Measurements from ENCODE around the gene NGEF.

The NGEF gene

DNA sequence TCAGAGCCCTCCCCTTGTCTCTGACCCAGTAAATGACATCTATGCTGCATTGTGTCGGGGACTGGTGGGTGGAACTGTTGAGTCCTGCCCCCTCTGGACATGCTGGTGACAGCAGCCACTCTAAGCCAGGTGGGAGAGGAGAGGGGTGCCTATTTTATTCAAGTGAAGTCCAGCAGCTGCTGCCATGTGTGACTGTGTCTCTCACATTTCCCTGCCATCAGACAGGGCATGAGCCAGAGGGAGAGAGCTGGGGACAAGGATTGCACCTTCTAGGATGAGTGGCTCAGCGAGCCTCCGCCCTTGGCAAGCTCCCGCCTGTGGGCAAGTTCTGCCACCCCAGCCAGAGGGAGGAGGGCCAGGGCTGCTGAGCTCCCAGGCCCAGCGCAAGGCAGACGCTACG, 13.7 kb downstream of the NGEF start:
- no peak for DNase-seq (ENCODE audit: low read depth, low spot score)

DNA sequence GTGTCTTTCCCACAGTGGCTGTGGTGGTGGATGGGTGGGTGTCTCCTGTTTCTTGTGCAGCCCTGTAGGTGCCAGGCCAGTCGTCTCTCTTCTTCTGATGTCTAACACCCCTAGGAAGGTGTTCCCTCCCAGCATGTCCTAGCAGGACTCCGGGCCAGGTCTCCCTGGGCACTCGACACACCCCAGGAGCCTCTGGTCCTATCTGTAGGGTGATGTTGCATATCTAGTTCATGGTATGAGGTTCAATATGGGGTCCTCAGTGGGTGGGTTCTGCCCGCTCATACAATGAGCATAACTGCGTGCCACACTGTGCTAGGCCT, 14.4 kb downstream of the NGEF start:
- no peak for DNase-seq (ENCODE audit: low read depth, low spot score)

DNA sequence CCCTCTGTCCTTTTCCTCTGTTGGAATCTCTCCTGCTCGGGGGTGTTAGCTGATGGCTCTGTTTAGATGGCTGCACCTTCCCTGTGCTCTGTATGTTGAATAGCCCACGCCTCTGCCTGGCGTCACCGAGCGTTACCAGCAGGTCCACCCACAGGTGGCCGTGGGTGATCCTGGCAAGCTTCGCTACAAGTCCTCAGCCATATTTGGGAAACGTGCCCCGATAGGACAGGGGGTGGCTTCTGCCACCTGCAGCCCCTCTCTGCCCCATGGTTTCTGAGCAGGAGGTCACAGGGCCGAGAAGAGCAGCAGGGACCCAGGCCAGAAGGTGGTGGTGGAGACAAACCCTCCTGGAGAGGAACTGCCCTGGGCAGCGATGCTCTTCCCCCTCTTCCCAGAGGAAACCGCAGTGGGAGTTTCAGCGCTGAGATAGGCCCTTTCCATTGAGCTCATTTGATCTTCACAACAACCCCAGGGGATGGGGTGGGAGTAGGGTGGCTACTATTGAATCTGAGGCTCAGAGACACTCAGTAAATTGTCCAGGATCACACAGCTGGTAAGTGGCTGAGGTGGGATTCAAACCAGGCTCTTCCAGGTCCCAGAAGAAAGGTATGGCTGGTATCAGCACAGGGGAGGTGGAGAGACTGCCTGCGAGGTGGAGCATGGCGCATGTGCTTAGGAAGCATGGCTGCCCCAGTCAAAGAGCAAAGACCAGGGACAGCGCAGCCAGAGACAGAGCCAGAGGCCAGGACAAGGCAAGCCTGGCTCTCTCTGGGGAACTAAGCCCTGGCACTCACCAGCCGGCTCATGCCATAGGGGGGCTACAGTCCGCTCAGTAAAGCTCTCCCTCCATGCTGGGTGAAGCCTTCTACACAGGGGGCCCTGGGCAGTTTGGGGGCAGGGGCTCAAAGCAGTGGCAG, 15.0 kb downstream of the NGEF start:
- DNase-seq (ENCODE audit: low read depth, low spot score), result no peak

DNA sequence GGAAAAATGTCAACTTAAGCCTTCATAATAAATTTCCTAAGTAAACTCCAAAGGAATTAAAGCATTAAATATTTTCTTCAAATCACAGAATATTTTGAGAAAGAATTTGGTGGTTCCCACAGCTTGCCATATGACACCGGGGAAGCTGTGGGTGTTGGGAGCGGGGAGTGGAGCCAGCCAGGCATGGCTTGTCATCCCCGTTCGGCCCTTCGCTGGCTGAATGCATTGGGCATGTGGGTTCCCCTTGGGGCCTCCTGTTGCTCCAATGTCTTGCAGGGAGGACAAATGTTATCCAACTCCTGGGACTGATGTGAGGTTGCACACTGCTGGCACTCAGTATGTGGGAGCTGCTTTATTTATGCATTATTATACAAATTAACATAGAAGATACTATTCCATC, 18.6 kb downstream of the NGEF start:
- no peak for DNase-seq (ENCODE audit: low read depth, low spot score)

DNA sequence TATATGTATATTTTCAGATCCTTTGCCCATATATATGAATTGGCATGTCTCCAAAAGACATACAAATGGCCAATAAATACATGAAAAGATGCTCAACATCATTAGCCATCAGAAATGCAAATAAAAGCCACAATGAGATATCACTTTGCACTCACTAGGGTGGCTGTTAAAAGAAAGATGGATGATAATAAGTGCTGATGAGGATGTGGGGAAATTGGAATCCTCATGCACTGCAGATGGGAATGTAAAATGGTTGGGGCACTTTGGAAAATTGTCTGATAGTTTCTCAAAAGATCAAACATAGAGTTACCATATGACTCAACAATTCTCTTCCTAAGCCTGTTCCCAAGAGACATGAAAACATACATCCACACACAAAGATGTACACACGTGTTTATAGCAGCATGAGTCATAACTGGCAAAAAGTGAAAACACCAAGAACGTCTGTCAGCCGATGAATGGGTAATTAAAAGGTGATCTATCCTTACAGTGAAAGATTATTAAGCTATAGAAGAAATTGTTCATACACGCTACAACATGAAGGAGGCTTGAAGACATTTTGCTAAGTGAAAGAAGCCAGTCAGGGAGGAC, 19.7 kb downstream of the NGEF start:
- DNase-seq (ENCODE audit: low read depth, low spot score), result no peak

DNA sequence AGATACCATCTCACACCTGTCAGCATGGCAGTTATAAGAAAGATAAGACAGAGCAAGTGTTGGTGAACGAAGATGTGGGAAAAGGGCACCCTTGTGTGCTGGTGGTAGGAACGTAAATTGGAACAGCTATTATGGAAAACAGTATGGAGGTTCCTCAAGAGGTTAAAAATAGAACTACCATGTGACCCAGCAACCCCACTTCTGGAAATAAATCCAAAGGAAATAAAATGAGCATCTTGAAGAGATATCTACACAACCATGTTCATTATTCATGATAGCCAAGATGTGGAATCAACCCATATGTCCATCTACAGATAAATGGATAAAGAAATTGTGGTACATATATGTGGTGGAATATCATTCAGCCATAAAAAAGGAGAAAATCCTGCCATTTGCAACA, 26.9 kb downstream of the NGEF start:
- no peak for DNase-seq (ENCODE audit: low read depth, low spot score)

DNA sequence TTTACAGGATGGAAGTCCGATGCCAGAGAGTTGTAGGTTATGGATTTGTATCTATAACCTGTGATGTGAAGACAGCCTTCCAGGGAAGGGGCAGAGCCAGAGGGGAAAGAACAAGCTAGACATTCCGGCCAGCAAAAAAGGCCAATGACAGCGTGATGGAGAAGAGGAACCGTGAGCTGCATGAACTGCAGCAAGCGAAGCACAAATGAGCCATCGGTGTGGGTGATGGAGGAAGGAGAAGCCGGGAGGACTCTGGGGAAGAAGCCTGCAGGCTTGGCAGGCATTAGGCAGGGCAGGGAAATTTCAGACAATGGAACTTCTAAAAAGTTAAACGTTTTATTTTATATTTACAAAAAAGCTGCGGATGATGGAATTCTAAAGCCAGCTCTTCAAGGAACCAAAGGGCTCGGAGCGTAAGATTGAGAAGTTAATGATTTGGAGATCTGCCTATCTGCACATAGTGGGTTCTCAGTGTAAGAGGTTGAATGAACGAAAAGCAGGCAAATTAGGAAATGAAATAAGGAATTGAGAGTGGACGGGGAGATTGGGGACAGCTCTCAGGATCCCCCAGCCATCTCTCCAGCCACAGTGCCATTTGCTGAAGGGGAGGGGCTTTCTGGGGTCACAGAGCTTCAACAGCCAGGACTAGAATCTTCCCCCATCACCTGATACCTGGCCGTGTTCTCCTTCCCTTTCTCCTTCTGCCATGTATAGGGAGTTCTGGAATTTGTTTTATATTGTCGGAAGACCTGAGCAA, 28.4 kb downstream of the NGEF start:
- no peak for DNase-seq (ENCODE audit: low read depth, low spot score)

DNA sequence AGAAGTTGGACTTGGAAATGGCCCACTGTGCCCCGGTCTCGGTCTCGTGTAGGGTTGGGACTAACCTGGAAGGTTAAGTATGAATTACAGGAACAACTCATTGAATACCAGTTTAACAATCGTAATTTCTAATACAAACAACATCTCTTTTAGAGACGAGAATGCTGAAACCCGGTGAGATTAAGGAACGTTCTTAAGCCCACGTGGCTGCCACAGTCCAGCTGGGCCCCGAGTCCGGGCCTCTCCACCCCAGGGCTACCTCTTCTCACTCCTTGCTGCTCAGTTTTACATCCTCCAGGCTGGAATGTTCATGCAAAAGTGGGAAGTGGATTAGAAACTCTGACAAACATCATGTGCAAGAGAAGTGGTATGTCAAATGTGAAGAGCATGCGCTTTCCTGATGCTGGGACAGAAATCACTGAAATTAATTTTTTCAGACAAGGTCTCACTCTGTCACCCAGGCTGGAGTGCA, 29.4 kb downstream of the NGEF start:
- DNase-seq (ENCODE audit: low read depth, low spot score), result no peak

DNA sequence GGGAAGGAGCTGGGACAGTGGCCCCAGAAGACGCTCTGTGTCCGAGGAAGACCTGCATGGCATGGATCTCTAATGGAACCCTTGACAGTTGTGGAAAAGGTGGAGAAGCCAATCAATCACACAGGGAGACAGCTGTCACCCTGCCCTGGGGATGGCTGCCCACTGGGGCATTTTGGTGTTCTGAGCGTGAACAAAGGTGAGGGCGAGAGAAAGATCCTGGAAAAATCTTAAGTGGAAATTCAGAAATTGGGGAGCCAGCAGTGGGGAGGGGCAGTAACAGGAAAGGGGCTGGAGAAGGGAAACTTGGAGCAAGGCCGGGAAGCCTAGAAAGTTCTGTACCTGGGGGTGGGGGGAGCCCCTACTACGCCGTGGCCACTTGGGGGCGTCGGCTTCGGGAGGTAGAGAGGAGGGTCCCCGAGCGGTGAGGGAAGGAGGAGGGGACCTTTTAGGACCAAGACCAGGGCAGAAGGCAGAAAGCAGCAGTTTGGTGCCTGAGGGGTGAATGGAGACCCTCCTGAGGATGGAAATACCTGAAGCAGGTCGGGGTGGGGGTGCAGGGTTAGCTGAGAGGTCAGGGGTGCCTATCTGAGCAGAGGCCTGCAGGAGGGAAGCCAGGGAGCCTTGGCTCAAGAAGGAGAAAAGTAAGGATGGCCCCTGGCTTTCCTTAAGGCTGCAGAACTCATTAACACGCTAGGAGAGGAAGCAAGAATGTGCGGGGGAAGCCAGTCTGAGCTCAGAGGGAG, 30.0 kb downstream of the NGEF start:
- DNase-seq (ENCODE audit: low read depth, low spot score), result no peak

DNA sequence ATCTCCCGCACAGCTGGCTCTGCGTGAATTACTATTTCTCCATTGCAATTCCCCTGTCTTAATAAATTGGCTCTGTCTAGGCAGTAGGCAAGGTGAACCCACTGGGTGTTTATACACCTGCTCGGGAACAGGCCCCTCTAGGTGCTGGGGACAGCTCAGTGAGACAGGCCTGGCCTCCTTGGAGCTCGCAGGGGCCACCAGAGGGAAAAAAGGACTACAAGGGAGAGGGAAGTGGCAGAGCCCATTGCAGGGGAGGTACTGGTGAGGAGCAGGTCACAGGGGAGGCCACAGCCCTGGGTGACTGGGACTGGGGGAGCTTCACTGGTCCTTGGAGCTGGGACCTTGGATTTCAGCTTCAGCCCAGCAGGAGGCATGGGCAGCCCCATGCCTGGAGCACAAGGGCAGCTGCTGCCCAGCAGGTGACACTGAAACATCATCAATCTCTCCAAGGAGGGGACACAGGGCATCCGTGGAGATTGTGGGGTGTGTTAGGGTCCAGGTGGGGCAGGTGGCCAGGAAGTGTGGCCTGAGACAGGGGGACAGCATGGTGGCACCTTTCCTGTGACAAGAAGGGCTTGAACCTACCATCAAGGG, 31.2 kb downstream of the NGEF start:
- no peak for DNase-seq (ENCODE audit: low read depth, low spot score)

DNA sequence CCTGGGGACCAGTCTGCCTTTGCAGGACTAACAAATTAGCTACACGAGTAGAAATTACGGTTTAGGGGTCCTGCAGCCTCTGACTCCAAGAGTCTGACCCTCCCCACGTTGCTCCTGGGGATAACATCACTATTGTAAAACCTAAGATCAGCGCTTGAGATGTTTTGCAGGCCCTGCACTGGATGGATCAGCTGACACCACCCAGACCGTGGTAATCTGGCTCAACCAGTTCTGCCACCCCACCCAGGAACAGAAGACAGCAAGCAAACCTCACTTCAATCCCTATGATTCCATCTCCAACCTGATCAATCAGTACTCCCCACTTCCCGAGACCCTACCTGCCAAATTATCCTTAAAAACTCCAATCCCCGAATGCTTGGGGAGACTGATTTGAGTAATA, 31.7 kb downstream of the NGEF start:
- DNase-seq (ENCODE audit: low read depth, low spot score), result no peak

DNA sequence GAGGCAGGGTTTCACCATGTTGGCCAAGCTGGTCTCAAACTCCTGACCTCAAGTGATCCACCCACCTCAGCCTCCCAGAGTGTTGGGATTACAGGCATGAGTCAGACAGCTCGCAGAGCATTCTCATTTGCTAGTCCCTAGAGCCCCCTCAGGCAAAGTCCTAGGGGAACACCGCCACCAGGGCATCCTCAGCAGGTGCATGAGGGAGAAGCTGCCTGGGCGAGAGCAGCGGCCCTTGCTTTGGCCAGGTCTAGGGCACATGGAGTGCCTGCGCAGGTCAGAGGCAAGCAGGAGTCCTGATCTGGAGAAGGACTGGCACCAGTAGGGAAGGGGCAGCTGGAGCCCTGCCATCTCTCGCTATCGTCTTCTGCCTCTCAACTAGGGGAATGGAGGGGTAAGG, 32.4 kb downstream of the NGEF start:
- DNase-seq (ENCODE audit: low read depth, low spot score), result no peak

DNA sequence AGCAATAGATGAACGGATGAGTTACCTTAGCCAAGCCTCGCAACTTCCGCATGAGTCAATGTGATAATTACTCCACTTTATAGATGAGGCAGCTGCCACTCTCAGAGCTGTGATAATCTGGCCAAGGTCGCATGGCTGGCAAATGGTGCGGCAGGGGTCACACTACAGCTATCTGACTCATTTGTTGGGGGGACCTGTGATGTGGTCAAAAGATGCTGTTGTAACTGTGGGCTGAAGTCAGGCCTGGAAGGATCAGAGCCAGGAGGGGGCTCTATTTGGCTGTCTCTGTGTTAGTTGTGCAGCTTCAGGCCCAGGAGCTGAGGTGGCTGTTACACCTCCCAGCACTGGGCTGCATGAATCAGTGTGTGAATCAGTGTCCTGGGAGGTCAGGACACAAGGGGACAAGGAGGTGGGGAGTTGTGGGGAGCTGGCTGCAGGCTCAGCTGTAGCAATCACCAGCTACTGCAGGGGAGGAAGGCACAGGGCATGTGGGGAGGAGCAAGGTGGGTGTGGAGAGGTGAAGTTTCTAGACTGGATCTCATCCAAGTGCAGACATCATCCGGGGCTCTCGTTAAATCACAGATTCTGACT, 33.1 kb downstream of the NGEF start:
- DNase-seq (ENCODE audit: low read depth, low spot score), result no peak

DNA sequence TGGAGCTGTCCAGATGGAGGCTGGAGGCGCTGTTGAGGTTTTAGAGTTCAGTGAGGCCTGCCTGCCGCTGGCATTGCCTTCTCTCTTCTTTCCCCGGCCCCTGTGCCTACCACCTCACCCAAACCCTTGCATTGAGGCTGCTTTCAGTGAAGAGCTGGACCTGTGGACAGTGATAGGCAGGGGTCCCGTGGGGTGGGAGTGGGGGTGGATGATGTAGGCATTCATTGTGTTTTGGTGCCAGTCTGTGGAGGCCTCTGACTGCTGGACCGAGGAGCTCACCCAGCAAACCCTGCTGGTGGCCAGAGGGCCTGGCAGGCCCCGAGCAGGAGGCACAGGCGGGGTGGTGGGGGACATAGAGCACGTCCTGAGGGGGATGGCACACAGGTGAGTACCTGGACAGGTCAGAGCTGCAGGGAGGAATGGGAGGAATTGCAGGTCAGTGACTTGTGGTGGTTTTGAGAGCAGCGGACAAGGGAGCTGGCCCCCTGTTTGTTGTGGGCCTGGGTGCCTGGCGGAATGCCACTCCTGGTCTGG, 35.6 kb downstream of the NGEF start:
- no peak for DNase-seq (ENCODE audit: low read depth, low spot score)

DNA sequence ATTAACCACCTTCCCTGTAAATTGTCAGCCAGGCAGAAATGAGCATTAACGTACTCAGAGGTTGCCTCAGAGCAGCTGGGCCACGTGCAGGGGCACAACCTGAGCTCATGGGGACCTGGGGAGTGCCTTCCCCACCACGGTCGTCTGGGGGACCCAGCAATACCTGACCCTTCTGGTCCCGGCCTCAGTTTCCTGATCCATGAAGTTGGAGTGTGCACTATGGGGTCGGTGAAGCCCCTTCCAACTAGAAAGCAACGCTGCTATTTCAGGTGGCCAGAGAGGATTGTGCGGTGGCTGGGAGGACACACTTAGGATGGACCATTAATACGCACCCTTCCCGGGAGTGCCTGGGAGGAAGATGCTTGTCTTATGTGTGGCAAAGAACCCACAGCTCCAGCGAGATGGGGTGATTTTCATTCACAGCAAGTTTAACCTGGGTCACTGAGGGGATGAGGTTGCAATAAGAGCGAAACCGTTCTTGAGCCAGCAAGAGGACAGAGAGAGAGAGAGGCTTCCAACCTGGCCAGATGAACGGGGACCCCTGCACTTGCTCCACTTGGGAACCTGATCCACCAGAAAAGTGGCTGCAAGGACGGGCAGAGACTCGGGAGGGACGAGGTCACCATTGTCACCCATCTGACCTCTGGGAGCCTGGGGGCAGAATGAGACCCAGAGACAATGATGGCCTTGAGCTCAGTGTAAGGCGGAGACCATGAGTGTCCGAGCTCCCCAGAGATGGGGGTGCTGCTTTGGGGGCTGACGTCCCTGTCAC, 36.2 kb downstream of the NGEF start:
- no peak for DNase-seq (ENCODE audit: low read depth, low spot score)

DNA sequence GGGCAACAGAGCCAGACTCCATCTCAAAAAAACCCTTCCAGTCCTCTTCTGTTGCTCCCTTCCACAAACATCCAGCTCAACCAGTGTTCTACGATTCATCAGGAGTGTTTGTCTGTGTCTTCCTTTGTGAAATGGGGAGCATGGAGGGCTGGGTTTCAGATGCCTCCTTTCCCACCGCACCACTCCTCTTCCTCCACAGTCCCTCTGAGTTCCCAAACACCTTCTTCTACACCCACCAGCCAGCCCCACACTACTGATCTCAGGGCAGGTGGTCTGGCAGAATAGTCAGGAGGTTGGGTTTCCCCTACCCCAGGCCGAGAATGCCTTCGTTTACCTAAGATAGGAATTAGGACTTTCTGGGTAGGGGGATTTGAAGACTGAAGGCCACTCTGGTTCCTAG, 36.9 kb downstream of the NGEF start:
- DNase-seq (ENCODE audit: low read depth, low spot score), result no peak

DNA sequence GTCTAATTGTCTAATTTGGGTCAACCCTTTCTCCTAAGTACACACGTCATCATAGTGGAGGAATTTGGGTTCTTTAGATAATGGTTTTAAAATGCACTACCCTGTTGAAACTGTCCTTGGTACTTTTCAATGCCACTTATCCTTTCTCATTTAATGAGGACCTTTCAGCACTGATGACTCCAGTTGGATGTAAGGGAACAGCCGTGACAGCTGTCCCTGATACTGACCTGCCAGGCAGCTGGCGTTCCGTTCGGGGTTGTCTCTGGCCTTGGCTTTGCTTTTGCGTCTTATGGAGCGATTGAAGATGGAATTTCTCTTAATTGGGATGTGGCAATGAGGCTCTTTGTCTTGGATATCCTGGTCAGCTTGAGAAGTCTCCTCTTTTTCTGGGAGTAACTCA, 38.7 kb downstream of the NGEF start:
- DNase-seq (ENCODE audit: low read depth, low spot score), result no peak

DNA sequence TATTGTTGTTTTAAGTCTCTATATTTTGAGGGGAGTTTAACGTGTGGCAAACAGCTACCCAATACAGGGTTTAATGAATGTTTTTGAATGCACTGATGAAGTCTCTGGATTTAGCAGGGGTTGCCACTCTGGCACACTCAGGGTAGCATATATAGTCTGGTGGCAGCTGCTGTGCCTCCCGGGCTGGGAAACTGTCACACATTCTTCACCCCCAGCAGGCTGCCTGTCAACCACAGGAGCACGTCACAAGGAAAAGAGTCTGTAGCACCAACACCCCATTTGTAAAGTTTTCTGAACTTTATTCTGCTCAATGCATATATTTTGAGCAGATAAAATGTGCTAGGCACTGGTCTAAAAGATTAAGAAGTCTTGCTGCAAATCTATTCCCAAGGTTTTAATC, 39.3 kb downstream of the NGEF start:
- no peak for DNase-seq (ENCODE audit: low read depth, low spot score)

DNA sequence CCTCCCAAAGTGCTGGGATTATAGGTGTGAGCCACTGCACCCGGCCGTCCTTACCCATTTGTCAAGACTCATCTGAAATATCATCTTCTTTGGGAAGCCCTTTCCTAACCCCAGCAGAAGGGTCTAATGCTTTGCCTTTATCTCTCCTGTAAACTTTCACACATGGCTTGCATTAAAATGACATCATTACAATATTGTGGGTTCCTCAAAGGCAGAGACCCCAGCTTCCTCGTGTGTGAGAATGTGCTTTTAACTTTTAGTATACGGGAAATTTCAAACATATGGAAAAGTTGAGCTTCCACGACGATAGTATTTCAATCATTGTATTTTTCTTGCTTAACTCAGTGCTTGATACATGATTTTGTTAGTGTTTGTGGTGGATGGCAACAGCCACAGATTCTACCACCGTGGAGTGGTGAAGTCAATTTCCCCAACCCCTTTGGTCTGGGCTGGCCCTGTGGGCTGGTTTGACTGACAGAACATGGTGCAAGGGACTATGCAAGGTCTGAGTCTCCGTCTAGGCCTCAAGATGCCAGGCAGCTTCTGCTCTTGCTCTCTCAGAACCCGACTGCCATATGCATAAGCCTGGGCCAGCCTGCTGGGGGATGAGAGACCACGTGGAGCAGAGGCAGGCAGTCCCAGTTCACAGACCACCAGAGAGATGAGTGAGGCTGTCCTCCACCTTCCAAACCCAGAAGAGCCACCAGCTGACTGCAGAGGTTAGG, 39.9 kb downstream of the NGEF start:
- no peak for DNase-seq (ENCODE audit: low read depth, low spot score)

DNA sequence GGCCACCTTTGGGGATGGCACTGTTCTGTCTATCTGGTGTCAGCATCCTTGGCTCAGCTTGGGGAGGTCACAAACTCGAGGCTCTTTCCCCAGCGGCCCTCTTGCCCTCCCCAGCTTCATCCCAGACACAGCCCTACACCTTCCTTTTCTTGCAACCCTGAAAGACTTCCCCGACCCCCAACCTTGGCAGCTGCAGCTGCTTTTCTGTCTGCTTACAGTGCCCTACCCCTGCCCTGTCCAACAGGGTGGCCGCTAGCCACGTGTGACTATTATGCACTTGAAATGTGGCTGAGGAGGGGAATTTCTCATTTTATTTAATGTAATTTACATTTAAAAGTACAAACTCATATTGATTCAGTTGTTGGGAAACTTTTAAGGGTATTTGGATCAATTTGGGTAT, 41.3 kb downstream of the NGEF start:
- no peak for DNase-seq (ENCODE audit: low read depth, low spot score)

All from iPS DF 19.7 (cell line).